ENCODE results near the gene GPR12.

Gene GPR12

GRCh38 chr13:26716984-26717383 lies 43.6 kb downstream of the GPR12 start:
- TF ChIP-seq, protein P1, sequence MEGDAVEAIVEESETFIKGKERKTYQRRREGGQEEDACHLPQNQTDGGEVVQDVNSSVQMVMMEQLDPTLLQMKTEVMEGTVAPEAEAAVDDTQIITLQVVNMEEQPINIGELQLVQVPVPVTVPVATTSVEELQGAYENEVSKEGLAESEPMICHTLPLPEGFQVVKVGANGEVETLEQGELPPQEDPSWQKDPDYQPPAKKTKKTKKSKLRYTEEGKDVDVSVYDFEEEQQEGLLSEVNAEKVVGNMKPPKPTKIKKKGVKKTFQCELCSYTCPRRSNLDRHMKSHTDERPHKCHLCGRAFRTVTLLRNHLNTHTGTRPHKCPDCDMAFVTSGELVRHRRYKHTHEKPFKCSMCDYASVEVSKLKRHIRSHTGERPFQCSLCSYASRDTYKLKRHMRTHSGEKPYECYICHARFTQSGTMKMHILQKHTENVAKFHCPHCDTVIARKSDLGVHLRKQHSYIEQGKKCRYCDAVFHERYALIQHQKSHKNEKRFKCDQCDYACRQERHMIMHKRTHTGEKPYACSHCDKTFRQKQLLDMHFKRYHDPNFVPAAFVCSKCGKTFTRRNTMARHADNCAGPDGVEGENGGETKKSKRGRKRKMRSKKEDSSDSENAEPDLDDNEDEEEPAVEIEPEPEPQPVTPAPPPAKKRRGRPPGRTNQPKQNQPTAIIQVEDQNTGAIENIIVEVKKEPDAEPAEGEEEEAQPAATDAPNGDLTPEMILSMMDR (IDR thresholded peaks at IDR 0.05; ENCODE audit: insufficient read depth, low read length, poor library complexity, severe bottlenecking) = no peak
- Histone ChIP-seq H3K27me3 (replicated peaks; ENCODE audit: control insufficient read depth, insufficient read depth, low read length) (no peaks in the 10 kb centered on the region), H3K4me3 (replicated peaks; ENCODE audit: low read depth, low read length) (no peak overlapping the region), H3K36me3 (ENCODE audit: control insufficient read depth, insufficient read depth, low read length) (no peaks in the 10 kb centered on the region)
- no peak for DNase-seq (ENCODE audit: extremely low read depth, insufficient read length)

GRCh38 chr13:26713341-26713740 lies 47.2 kb downstream of the GPR12 start:
- TF ChIP-seq, protein P1 (IDR thresholded peaks at IDR 0.05; ENCODE audit: insufficient read depth, low read length, poor library complexity, severe bottlenecking) = no peak
- H3K27me3 ChIP-seq (replicated peaks; ENCODE audit: control insufficient read depth, insufficient read depth, low read length) = no peaks in the 10 kb centered on the region
- H3K36me3 ChIP-seq (ENCODE audit: control insufficient read depth, insufficient read depth, low read length) = no peaks in the 10 kb centered on the region
- no peak overlapping the region for H3K4me3 ChIP-seq (replicated peaks; ENCODE audit: low read depth, low read length)
- DNase-seq (ENCODE audit: extremely low read depth, insufficient read length) = no peak

DNA sequence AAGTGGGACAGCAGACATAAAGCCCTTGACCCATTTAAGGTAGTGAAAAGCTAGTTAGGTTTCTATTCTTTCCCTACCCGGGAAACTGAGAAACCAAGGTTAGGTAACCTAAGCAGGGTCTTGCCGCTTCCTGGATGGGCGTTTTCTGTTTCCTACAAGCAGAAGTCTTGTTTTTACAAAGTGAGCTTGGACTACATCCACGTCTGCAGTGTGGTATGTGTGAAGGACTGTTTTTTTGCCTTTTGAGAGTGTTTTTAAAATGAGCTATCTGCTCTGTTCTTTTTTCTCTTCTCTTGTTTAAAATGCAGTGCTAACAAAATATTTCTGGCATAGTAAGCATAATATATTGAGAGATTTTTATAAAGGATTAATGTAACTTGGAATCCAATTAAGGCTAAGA lies 49.4 kb downstream of the GPR12 start:
- no peaks in the 10 kb centered on the region for H3K27me3 ChIP-seq (replicated peaks; ENCODE audit: control insufficient read depth, insufficient read depth, low read length)
- no peak for DNase-seq (ENCODE audit: extremely low read depth, insufficient read length)
- no peak overlapping the region for H3K4me3 ChIP-seq (replicated peaks; ENCODE audit: low read depth, low read length)
- H3K36me3 ChIP-seq (ENCODE audit: control insufficient read depth, insufficient read depth, low read length) = no peaks in the 10 kb centered on the region
- TF ChIP-seq, protein P1 (IDR thresholded peaks at IDR 0.05; ENCODE audit: insufficient read depth, low read length, poor library complexity, severe bottlenecking) = no peak

- Histone ChIP-seq H3K4me3 (replicated peaks; ENCODE audit: low read depth, low read length) (no peak overlapping the region), H3K36me3 (ENCODE audit: control insufficient read depth, insufficient read depth, low read length) (no peaks in the 10 kb centered on the region), H3K27me3 (replicated peaks; ENCODE audit: control insufficient read depth, insufficient read depth, low read length) (no peaks in the 10 kb centered on the region)
- no peak for DNase-seq (ENCODE audit: extremely low read depth, insufficient read length)
- TF ChIP-seq, protein P1 (IDR thresholded peaks at IDR 0.05; ENCODE audit: insufficient read depth, low read length, poor library complexity, severe bottlenecking) = no peak
Measured at GRCh38 chr13:26710166-26710565, 50.4 kb downstream of the GPR12 start.

GRCh38 chr13:26709461-26709860 lies 51.1 kb downstream of the GPR12 start:
- TF ChIP-seq, protein P1 (IDR thresholded peaks at IDR 0.05; ENCODE audit: insufficient read depth, low read length, poor library complexity, severe bottlenecking) = no peak
- no peak for DNase-seq (ENCODE audit: extremely low read depth, insufficient read length)
- H3K36me3 ChIP-seq (ENCODE audit: control insufficient read depth, insufficient read depth, low read length) = no peaks in the 10 kb centered on the region
- H3K4me3 ChIP-seq (replicated peaks; ENCODE audit: low read depth, low read length) = no peak overlapping the region
- no peaks in the 10 kb centered on the region for H3K27me3 ChIP-seq (replicated peaks; ENCODE audit: control insufficient read depth, insufficient read depth, low read length)

- DNase-seq (ENCODE audit: extremely low read depth, insufficient read length) = no peak
- no peaks in the 10 kb centered on the region for H3K27me3 ChIP-seq (replicated peaks; ENCODE audit: control insufficient read depth, insufficient read depth, low read length)
- TF ChIP-seq, protein P1 (IDR thresholded peaks at IDR 0.05; ENCODE audit: insufficient read depth, low read length, poor library complexity, severe bottlenecking) = no peak
- no peaks in the 10 kb centered on the region for H3K36me3 ChIP-seq (ENCODE audit: control insufficient read depth, insufficient read depth, low read length)
- H3K4me3 ChIP-seq (replicated peaks; ENCODE audit: low read depth, low read length) = no peak overlapping the region
Measured at GRCh38 chr13:26708007-26708297, 52.6 kb downstream of the GPR12 start.
